H1 (cell line): ENCODE results near the gene PLK5. TPM values are rescaled to one million over a fixed set of nuclear protein-coding genes. Genes with fewer than 3 reads are reported as not detected.

Source experiments
- CEBPB ChIP-seq: IDR thresholded peaks from 2 replicates; pipeline ENCODE4 v1.6.1; 2012; ENCODE audit warnings: low read depth, low read length
- GTF2F1 ChIP-seq: IDR thresholded peaks from 2 replicates; pipeline ENCODE4 v1.6.1; 2012; ENCODE audit warnings: low read depth, low read length, improper control_type of control experiment, borderline replicate concordance
- NANOG ChIP-seq: IDR thresholded peaks from 2 replicates; pipeline ENCODE4 v1.6.1; 2011; ENCODE audit warnings: low read length, low read depth, mild to moderate bottlenecking, inconsistent platforms; ENCODE audit not compliant: insufficient read depth, poor library complexity, severe bottlenecking
- SP2 ChIP-seq: IDR thresholded peaks from 2 replicates; pipeline ENCODE4 v1.6.1; 2012; ENCODE audit warnings: mild to moderate bottlenecking, low read length, inconsistent platforms
- TAF1 ChIP-seq: IDR thresholded peaks from 2 replicates; pipeline ENCODE4 v1.6.1; 2011; ENCODE audit warnings: mild to moderate bottlenecking, low read depth, low read length
- polyA plus RNA-seq, 7 experiments: library from polyadenylated mRNA; depleted of rRNA in 3 of 7; stranded (reverse) in 5 of 7; unstranded in 2 of 7; fragments of >200 nt in 5 of 7; fragments of 200-250 nt in 2 of 7; gene quantifications; 1 replicate in 5 of 7; 2 replicates in 1 of 7; 4 replicates in 1 of 7; pipeline versions ENCODE4 v1.2.1 to v1.2.3, GENCODE V29; 2011 to 2013; ENCODE audit warnings: missing spikeins in 2 of 7, mixed read lengths in 2 of 7
- total RNA-seq: library from RNA; stranded (reverse); fragmentation: NEBNext Ultra II Directional; extraction: Animal tissue kit (Norgen Biotek cat#: 25700); gene quantifications from 2 replicates; pipeline ENCODE4 v1.2.1, GENCODE V29; 2021
- TF ChIP-seq, protein P1 (sequence below): fragments of 300-600 bp; sonication (generic); IDR thresholded peaks from 2 replicates; pipeline ENCODE4 v1.7.1; 2012; ENCODE audit warnings: low read length, moderate library complexity, mild to moderate bottlenecking, inconsistent platforms; ENCODE audit not compliant: insufficient replicate concordance

Gene PLK5
- total and polyA plus RNA-seq, 2 of the 8 experiments (the other 6 are each of a cell fraction or from before 2014, with no cell fraction given) = 0.43 to 0.45 TPM

DNA sequence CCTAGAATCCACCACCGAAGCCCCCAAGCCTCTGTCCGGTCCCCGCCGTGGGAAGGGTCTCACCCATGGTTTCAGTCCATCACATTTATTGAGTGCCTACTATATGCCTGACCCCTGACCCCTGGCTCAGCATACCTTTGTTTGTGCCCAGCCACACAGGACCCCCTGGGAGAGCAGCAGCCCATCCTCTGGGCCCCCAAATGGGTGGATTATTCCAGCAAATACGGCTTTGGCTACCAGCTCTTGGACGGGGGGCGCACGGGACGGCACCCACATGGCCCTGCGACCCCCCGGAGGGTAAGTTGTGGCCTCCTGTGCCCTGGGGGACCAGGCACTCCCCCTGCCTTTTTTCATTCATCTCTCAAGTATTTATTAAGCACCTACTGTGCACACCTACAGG is 7.7 kb downstream of the PLK5 start (continued):
- TF ChIP-seq, protein P1, sequence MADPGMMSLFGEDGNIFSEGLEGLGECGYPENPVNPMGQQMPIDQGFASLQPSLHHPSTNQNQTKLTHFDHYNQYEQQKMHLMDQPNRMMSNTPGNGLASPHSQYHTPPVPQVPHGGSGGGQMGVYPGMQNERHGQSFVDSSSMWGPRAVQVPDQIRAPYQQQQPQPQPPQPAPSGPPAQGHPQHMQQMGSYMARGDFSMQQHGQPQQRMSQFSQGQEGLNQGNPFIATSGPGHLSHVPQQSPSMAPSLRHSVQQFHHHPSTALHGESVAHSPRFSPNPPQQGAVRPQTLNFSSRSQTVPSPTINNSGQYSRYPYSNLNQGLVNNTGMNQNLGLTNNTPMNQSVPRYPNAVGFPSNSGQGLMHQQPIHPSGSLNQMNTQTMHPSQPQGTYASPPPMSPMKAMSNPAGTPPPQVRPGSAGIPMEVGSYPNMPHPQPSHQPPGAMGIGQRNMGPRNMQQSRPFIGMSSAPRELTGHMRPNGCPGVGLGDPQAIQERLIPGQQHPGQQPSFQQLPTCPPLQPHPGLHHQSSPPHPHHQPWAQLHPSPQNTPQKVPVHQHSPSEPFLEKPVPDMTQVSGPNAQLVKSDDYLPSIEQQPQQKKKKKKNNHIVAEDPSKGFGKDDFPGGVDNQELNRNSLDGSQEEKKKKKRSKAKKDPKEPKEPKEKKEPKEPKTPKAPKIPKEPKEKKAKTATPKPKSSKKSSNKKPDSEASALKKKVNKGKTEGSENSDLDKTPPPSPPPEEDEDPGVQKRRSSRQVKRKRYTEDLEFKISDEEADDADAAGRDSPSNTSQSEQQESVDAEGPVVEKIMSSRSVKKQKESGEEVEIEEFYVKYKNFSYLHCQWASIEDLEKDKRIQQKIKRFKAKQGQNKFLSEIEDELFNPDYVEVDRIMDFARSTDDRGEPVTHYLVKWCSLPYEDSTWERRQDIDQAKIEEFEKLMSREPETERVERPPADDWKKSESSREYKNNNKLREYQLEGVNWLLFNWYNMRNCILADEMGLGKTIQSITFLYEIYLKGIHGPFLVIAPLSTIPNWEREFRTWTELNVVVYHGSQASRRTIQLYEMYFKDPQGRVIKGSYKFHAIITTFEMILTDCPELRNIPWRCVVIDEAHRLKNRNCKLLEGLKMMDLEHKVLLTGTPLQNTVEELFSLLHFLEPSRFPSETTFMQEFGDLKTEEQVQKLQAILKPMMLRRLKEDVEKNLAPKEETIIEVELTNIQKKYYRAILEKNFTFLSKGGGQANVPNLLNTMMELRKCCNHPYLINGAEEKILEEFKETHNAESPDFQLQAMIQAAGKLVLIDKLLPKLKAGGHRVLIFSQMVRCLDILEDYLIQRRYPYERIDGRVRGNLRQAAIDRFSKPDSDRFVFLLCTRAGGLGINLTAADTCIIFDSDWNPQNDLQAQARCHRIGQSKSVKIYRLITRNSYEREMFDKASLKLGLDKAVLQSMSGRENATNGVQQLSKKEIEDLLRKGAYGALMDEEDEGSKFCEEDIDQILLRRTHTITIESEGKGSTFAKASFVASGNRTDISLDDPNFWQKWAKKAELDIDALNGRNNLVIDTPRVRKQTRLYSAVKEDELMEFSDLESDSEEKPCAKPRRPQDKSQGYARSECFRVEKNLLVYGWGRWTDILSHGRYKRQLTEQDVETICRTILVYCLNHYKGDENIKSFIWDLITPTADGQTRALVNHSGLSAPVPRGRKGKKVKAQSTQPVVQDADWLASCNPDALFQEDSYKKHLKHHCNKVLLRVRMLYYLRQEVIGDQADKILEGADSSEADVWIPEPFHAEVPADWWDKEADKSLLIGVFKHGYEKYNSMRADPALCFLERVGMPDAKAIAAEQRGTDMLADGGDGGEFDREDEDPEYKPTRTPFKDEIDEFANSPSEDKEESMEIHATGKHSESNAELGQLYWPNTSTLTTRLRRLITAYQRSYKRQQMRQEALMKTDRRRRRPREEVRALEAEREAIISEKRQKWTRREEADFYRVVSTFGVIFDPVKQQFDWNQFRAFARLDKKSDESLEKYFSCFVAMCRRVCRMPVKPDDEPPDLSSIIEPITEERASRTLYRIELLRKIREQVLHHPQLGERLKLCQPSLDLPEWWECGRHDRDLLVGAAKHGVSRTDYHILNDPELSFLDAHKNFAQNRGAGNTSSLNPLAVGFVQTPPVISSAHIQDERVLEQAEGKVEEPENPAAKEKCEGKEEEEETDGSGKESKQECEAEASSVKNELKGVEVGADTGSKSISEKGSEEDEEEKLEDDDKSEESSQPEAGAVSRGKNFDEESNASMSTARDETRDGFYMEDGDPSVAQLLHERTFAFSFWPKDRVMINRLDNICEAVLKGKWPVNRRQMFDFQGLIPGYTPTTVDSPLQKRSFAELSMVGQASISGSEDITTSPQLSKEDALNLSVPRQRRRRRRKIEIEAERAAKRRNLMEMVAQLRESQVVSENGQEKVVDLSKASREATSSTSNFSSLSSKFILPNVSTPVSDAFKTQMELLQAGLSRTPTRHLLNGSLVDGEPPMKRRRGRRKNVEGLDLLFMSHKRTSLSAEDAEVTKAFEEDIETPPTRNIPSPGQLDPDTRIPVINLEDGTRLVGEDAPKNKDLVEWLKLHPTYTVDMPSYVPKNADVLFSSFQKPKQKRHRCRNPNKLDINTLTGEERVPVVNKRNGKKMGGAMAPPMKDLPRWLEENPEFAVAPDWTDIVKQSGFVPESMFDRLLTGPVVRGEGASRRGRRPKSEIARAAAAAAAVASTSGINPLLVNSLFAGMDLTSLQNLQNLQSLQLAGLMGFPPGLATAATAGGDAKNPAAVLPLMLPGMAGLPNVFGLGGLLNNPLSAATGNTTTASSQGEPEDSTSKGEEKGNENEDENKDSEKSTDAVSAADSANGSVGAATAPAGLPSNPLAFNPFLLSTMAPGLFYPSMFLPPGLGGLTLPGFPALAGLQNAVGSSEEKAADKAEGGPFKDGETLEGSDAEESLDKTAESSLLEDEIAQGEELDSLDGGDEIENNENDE = no peak
- TF ChIP-seq CEBPB (no peak), TAF1 (no peak), NANOG (no peak), GTF2F1 (no peak), SP2 (no peak)
